GM18526 (cell line): ENCODE data around the gene CALN1.
"Not testable (repeated sequence)": the region's sequence is repeated elsewhere in the genome, so short reads cannot be mapped to it uniquely, and the experiment has no call there.

Experiments
- POLR2A ChIP-seq: IDR thresholded peaks from 3 replicates; pipeline ENCODE4 v1.6.1; 2011; ENCODE audit not compliant: insufficient read length; ENCODE audit errors: extremely low read depth

CALN1 gene

DNA sequence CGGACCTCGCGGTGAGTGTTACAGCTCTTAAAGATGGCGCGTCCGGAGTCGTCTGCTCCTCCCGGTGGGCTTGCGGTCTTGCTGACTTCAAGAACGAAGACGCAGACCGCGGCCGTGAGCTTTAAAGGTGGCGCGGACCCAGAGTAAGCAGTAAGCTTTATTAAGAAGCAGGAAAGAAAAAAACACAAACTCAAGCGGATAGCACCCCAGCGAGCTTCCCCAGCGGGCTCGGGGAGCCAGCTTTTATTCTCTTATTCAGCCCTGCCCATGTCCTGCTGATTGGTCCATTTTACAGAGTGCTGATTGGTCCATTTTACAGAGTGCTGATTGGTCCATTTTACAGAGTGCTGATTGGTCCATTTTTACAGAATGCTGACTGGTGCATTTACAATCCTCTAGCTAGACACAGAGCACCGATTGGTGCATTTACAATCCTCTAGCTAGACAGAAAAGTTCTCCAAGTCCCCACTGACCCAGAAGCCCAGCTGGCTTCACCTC is at the start of gene CALN1:
Gene CALN1, minus strand, starts transcription at position 218 of the 498 bp plus-strand sequence.
- not testable (repeated sequence) for TF ChIP-seq POLR2A

DNA sequence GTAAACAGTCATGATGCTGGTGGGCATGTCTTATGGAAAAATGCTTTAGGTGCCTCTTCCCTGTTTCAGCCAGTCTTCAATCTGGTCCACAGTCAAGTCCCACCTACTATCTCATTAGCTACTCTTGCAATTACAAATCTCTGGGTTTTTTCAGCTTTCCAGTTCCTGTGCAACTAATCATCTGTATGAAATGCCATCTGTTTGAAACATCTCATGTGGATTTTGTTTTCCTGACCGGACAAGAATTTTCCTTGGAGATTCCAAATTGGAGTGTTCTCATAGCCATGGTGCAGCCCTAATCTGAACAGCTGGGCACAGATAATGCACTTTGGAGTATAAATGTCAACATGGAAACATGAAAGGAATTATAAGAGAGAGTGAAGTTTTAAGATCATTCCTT is 41.3 kb upstream of the CALN1 start:
- TF ChIP-seq POLR2A = no peak

DNA sequence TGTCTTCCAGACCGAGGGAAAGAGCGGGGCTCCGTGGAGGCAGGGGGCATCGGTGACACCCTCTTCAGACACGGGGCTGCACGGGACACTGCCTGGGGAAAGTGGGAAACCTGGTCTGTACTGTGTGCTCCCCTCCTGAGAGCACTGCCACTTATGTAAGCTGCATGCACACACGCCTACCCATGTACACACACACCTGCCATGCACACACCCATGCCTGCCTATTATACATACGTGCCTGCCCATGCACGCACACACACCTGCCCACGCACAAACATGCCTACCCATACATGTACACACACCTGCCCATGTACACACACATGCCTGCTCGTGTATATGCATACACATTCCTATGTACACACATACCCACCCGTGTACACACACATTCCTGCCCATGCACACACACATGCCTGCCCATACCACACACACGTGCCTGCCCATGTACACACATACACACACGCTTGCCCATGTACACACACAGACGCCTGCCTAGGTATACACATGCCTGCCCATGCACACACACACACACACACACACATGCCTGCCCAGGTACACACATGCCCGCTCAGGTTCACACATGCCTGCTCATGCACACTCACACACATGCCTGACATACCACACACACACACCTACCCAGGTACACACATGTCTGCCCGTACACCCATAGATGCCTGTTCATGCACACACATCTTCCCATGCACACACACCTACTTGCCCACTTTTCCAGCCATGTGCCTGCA is 35.5 kb upstream of the CALN1 start:
- TF ChIP-seq POLR2A = no peak

DNA sequence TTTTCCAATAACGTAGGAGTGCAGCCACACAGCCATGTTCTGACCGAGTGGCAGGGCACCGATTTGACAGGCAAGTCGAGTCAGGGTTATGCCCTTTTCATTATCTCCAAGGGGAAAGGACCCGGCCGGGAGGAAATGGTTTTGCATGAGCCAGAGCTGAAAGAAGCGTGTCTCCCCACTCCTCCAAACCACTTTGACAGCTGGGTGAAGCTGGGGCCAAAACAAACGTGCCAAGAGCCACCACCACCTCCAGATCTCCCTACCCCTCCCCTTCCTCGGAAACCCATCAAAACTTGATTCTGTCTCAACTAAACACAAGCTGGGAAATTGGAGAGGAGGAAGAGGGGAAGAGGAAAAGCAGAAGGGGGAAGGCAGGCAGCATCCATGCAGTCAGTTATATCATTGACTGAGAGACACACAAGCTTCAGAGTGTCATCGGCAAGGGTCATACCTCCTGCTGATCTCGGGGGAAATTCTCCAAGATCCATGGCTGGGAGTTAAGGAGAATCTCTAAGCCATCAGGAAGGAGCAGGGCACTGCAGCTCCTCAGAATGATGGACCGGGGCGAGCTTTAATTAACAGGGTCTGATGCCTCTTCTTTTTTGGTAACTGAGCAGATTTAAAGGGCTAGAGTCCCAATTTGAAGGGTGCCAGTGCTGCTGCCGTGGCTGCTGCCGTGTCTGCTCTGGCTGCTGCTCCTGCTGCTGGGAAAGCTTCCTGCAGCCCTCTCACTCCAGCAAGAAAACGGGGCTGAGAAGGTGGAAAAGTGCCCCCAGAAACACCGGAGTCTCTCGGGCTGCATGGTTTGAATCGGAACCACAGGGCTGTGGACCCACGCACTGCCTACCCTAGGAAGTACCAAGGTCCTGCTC is 34.7 kb upstream of the CALN1 start:
- TF ChIP-seq POLR2A = no peak

DNA sequence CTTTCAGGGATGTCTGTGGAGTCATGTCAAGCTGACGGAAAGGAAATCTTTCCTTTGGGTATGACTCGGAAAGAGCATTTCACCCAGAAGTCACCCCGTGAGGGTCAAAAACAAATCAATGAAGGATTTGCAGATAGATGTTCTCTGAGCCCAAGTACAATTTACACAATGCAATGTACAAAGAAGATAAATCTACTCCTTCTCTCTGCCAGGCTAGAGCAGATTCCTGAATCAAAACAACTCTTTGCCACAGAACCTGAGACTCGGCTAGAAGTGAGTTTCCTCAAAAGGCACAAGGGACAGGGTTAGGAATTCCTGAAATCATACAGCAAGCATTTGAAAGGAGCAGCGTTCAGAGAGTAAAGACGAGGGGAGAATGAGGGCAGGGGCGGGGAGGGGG is 34.0 kb upstream of the CALN1 start:
- TF ChIP-seq POLR2A = no peak

DNA sequence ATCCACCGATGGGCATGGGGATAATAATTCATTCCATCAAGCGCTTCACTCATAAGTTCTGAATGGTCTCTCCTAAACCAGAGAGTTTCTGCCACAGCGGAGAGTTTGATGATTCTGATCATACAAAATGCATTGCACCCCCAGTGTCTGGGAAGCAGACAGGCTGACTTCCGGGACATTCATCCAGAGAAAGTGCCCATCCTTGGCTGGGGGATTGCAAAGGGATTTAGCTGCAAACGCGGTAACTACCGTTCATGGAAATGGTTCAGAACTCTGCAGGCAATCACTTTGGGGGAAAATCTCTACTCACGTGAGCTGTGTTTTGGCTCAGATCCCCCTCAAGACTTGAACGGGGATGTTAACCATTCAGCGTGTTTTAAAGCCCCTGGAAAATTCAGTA is 33.4 kb upstream of the CALN1 start:
- TF ChIP-seq POLR2A = no peak

DNA sequence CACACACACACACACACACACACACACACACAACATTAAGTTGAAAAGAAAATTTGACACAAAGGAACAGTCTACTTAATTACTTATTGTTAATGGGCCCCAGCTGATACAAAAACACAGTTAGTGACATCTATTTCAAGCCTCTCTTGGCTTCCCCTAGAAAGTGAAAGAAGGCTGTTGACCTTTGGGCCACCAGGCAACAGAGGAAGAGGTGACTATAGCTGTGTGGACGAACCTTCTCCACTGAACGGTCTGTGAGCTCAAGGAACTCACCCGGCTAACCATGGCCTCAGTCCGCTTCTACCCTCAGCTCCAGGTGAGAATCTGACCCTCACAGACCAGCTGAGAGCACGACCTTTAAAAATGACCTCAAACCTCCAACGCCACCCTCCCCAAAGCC is 32.9 kb upstream of the CALN1 start:
- no peak for TF ChIP-seq POLR2A

DNA sequence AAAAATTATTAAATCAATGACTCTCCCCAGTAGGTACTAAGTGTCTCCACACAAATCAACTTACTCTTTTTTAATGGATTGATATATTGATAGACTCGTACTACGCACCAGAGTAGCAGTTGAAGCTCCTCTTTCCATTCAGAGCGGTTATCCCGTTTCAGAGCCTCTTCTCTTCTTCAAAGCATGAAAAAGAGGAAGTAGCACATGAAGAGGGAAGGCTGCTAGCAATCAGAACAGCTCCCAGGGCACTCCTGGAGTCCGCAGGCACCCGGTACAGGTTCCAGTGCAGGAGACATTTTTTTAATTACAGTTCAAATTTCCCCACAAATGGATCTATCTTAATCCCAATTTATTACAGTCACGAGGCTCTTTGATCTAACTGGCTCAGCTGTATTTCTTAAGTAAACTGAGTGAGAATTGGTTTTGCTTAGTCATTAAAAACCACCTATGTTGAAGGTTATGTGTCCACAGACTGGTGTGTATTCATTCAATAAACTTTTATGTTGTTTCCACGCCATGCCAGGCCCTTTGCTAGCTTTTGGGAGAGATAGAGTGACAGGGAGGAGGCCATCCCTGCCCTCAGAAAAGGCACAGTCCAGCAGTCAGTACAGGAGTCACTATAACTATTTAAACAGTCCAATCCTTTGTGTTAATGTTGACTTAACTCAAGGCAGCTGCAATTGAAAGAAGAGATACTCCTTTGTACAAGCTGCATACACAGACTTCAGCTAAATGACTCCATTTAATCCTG is 32.1 kb upstream of the CALN1 start:
- no peak for TF ChIP-seq POLR2A

DNA sequence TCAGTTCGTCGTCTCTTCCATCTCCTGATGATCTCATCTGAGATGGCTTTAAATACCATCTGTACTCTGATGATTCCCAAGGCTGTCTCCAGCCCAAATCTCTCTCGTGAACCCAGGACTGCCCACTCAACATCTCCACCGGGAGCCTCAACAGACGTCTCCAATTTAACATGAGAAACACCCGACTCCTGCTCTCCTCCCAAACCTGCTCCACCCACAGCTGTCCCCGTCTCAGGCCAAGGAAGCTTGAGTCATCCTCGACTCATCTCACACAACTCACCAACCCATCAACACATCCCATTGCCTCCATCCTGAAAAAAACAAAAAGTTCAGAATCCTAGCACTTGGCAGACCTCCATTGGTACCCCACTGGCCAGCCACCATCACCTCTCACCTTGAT is 29.7 kb upstream of the CALN1 start:
- TF ChIP-seq POLR2A = no peak

DNA sequence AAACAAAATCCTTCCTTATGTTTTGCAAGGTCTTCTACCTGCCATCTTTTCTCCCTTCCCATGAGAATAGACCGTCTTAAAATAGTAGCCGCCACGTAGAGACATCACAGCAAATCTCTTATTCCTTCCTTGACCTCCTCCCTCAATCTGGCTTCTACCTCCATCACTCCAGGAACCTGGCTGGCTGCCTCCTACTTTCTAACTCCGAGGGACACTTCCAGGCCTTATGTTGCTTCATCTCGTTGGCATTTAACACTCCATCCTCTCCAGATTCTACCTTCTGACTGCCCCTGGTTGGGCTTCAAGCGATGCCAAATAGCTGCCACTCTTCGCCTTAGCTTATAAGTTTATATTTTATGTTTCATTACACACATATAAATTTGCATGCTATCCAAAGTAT is 26.4 kb upstream of the CALN1 start:
- TF ChIP-seq POLR2A = no peak

DNA sequence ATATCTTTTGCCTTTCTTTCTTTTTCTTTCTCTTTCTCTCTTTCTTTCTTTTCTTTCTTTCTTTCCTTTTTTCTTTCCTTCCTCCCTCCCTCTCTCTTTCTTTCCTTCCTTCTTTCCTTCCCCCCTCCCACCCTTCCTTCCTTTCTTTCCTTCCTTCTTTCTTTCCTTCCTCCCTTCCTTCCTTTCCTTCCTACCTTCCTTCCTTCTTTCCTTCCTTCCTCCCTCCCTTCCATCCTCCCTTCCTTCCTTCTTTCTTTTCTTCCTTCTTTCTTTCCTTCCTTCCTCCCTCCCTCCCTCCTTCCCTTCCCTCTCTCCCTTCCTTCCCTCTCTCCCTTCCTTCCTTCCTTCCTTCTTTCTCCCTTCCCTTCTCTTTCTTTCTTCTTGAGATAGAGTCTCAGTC is 25.5 kb upstream of the CALN1 start:
- TF ChIP-seq POLR2A = no peak

DNA sequence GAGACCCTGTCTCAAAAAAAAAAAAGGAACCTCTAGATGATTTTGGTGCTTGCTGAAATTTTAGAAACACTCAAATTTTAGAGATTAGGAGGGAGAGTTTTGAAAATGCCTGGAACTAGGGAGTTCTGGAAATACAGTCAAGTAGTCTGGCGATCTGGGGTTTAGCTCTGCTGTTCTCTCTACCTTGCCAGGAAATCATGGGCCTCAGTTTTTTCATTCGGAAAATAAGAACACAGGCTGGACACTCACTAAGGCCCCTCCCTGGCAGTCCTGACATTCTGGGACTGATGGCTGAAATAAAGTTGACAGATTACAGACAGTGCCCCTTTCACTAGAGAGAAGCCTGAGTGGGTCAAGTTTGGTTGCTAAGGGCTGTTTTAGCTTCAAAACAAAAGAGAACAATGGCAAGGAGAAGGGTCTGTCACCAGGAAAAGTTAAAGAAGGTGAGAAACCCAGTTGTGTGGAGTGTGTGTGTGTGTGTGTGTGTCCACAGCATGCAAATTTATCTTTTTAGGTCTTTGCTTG is 25.0 kb upstream of the CALN1 start:
- TF ChIP-seq POLR2A = no peak

DNA sequence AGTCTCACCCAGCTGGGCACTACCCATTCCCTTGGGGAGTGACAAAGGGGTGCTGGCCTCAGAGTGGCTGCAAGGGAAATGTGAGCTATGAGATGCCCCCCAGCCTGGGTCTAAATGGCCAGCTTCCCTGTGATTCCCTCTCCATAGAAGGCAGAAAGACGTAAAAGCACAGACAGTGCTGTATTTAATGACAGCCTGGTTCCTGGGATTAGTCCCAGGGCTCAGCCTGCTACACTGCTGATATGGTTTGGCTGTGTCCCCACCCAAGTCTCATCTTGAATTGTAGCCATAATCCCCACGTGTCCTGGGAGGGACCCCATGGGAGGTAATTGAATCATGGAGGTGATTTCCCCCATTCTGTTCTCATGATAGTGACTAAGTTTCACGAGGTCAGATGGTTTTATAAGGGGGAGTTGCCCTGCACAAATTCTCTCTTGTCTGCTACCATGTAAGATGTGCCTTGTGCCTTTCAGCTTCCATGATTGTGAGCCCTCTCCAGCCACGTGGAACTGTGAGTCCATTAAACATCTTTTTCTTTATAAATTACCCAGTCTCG is 23.9 kb upstream of the CALN1 start:
- TF ChIP-seq POLR2A = no peak

DNA sequence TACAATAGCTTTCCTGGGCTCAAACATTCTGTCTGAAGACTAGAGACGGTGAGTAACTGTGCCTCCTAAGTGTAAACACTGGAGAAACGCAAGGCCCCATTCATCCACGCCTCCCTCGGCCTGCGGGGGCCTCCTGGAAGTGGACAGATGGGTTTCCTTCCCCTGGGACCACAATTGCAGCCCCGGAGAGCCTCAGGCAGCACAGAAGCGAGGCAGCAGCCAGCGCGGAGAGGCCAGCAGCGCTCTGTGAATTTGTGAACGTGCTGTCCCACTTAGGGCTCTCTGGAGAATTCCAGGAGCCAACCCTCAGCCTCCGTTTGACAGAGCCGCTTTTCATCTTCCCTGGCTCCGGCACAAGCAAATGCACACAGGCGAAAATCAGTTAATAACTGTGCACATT is 23.2 kb upstream of the CALN1 start:
- no peak for TF ChIP-seq POLR2A

DNA sequence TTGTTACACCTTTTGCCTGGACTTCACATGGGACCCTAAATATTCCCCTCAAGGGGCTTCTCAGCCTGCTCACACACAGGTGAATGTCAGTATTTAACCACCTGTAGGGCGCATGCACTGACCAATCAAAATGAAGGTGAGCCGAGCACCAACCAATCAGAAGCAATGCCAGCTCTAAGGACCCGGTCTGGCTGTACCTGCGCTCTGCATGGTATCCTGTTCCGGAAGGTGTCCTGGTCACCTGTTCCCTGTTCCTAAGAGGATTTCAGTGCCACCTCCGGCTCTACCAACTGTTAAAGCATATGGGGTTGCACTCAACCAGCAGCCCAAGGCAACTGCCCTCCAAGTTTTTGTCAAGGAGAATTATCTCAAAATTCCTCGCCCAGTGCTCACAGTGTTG is 18.4 kb upstream of the CALN1 start:
- TF ChIP-seq POLR2A = no peak
